HTR-8/SVneo (cell line): ENCODE measurements around the gene KRTAP9-9.
"Not testable (repeated sequence)": the region's sequence is repeated elsewhere in the genome, so short reads cannot be mapped to it uniquely, and the experiment has no call there.

Source experiments
- DNase-seq: peaks from one replicate; pipeline ENCODE4 v3.0.0; 2011; ENCODE audit warnings: low spot score, mixed read lengths; ENCODE audit not compliant: insufficient read length
- FAIRE-seq: peaks from 2 replicates; lab custom pipeline; 2011; peaks lifted over from hg19 to GRCh38; lab: Jason Lieb, UNC

KRTAP9-9 gene

DNA sequence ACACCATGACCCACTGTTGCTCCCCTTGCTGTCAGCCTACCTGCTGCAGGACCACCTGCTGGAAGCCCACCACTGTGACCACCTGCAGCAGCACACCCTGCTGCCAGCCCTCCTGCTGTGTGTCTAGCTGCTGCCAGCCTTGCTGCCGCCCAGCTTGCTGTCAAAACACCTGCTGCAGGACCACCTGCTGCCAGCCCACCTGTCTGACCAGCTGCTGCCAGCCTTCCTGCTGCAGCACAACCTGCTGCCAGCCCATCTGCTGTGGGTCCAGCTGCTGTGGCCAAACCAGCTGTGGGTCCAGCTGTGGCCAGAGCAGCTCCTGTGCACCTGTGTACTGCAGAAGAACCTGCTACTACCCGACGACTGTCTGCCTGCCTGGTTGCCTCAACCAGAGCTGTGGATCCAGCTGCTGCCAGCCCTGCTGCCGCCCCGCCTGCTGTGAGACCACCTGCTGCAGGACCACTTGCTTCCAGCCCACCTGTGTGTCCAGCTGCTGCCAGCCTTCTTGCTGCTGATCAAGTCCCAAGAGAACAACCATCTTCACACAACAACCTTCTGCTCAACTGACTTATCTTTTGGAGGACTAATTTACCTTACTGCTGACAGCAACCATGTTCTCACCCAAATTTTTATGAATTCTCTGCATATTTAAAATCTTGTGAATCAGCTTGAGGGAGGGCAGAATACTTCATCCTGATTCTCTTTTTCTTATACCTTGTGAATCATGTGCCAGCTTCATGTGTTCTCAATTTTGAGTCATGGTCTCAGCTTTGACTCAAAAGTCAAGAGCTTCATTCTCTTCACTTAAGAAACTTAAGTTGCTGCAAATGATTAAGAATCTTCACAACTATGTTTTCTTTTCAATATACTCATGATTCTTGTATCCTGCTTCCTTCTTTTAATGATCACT is at the start of gene KRTAP9-9:
Gene KRTAP9-9 (plus strand): TSS at position 4 of the 910 bp plus-strand sequence.
- FAIRE-seq, DNase-seq: not testable (repeated sequence)

DNA sequence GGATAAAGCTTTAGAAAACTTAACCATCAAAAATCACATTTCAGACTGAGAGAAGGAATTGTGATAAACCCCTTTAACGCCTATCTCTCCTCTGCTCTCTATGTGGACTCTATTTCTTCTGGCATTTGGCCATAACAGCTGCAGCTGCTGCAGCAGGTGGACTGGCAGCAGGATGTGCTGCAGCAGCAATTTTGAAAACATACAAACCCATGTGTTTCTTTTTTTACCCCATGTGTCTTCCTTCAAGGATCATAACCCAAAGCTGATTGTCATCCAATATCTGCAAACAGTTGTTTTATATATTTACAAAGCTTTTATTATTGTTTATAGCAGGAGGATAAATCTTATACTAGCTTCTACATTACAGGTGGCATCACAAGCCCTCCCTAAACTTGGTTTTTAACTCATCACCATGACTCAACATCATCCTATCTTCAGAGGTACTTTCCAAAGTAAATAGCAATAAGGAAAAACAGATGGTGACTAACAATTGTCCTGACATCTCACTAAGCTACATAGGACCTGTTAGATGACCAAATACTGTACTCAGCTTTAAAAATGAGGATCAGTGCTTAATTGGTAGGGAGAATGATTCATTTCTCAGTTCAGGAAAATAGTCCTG is 43.2 kb upstream of the KRTAP9-9 start:
- FAIRE-seq = no peak
- no peak for DNase-seq

DNA sequence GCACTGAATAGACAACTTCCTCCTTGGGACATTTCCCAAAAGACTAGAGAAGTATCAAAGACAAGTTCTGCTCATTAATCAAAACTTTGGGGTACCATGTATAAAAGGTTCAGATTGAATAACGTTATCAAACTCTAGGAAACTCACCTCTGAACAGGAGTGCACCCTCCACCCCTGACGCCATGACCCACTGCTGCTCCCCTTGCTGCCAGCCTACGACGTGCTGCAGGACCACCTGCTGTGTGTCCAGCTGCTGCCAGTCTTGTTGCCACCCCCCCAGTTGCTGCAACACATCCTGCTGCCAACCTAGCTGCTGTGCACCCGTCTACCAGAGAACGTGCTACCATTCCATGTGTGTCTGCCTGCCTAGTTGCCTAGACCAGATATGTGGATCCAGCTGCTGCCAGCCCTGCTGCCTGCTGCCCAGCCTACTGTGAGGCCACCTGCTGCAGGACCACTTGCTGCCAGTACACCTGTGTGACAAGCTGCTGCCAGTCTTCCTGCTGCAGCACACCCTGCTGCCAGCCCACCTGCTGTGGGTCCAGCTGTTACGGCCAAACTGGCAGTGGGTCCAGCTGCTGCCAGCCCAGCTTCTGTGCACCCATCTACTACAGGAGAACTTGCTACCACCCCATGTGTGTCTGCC is 42.5 kb upstream of the KRTAP9-9 start:
- DNase-seq = no peak
- peak; percentile 88 for FAIRE-seq

DNA sequence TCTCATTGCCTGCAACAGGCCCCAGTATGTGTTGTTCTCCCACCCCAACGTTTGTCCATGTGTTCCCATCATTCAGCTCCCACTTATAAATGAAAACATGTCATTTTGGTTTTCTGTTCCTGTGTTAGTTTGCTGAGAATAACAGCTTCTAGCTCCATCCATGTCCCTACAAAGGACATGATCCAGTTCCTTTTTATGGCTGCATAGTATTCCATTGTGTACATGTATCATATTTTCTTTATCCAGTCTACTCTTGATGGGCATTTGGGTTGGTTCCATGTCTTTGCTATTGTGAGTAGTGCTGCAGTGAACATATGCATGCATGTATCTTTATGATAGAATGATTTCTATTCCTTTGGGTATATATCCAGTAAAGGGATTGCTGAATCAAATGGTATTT is 39.5 kb upstream of the KRTAP9-9 start:
- FAIRE-seq (no peak), DNase-seq (no peak)

DNA sequence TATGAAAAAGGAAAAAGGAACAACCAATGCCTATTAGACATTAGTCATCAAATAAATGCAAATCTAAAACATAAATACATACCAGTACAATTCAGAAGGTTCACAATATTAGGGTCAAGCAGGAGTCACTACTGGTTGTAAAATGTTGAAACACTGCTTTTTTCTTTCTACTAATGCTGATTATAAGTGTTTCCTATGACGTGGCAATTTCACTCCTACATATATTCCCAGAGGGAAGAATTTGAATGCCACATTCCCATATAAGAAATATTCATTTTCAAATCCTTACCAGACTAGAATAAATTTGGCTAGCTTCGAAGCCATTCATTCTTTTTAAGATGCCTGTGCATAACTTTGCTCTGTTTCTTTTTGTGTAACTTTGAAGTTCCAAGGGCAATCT is 31.4 kb upstream of the KRTAP9-9 start:
- FAIRE-seq (no peak), DNase-seq (no peak)

DNA sequence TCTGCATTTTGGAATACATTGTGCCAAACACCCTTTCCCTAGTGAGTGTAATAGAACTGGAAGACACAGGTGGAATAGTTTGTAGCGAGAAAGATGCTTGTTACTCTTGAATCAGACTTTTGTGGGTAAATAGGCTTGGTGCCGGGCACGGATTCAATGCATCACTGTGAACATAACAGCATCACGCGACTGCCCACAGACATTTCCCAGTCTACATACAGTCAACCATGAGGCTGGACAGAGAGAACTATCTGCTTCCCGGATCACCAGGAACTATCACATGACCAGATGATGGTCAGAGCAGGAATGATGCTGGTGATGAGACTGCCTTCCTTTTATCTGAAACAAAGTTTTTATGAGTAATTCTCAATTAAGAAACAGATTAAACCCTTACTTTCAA is 29.1 kb upstream of the KRTAP9-9 start:
- DNase-seq = no peak
- FAIRE-seq = no peak

DNA sequence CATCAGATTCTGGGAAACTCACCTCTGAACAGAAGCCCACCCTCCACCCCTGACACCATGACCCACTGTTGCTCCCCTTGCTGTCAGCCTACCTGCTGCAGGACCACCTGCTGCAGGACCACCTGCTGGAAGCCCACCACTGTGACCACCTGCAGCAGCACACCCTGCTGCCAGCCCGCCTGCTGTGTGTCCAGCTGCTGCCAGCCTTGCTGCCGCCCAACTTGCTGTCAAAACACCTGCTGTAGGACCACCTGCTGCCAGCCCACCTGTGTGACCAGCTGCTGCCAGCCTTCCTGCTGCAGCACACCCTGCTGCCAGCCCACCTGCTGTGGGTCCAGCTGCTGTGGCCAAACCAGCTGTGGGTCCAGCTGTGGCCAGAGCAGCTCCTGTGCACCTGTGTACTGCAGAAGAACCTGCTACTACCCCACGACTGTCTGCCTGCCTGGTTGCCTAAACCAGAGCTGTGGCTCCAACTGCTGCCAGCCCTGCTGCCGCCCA is 28.5 kb upstream of the KRTAP9-9 start, which contains the start of gene KRTAP9-2:
Gene KRTAP9-2 (plus strand): TSS at position 51 of the 498 bp plus-strand sequence. CDS start 7 bp downstream, at position 58.
- FAIRE-seq, DNase-seq: not testable (repeated sequence)

DNA sequence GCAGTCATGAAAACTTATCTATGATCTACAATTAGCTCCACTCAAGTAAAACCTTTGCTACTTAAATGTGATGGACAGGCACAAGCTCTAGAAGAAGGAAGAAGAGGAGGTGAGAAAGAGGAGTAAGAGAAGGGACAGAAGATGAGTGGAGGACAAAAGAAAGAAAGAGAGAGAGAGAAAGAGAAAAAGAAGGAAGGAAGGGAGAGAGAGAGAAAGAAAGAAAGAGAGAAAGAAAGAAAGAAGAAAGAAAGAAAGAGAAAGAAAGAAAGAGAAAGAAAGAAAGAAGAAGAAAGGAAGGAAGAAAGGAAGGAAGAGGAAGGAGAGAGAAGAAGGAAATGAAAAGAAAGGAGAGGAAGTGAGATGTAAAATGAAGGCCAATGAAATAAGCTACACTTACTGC is 25.1 kb upstream of the KRTAP9-9 start:
- no peak for FAIRE-seq
- no peak for DNase-seq

DNA sequence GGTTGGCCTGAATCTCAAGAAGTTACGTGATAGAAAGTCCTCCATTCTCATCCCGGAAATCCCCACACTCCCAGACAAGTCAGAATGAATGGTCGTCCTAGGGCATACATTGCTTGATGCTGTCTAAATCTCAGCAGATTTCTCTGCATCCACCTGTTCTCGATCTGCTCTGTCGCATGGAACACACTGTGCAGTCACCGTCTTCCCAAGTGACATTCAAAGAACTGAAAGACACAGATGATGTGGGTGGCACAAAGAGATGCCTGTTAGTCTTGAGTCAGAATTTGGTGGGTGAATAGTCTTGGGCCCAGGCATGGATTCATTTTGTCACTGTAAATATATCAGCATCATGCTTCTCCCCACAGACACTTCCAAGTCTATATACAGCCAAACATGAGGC is 23.5 kb upstream of the KRTAP9-9 start:
- FAIRE-seq (no peak), DNase-seq (no peak)

DNA sequence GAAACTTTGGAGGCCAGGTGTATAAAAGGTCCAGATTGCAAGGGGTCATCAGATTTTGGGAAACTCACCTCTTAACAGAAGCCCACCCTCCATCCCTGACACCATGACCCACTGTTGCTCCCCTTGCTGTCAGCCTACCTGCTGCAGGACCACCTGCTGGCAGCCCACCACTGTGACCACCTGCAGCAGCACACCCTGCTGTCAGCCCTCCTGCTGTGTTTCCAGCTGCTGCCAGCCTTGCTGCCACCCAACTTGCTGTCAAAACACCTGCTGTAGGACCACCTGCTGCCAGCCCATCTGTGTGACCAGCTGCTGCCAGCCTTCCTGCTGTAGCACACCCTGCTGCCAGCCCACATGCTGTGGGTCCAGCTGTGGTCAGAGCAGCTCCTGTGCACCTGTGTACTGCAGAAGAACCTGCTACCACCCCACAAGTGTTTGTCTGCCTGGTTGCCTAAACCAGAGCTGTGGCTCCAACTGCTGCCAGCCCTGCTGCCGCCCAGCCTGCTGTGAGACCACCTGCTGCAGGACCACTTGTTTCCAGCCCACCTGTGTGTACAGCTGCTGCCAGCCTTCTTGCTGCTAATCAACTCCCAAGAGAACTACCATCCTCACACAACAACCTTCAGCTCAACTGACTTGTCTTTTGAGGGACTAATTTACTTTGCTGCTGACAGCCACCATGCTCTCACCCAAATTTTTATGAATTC is 22.6 kb upstream of the KRTAP9-9 start, which contains the start of gene KRTAP9-3:
Gene KRTAP9-3 (plus strand): TSS at position 51 of the 707 bp plus-strand sequence. CDS start 53 bp downstream, at position 104.
- DNase-seq = not testable (repeated sequence)
- FAIRE-seq = peak; percentile 71

DNA sequence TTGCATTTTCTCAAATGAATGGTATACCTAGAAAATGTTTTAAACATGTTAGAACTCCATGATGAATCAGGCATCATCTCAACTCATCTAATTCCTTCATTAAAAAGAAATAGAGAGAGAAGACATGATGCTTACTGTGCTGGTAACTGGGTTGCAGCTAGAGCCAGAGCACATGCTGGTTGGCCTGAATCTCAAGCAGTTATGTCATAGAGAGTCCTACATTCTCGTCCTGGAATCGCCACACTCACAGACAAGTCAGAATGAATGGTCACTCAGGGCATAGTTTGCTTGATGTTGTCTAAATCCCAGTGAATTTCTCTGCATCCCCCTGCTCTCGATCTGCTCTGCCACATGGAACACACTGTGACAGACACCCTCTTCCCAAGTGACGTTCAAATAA is 18.1 kb upstream of the KRTAP9-9 start:
- DNase-seq, FAIRE-seq: not testable (repeated sequence)

DNA sequence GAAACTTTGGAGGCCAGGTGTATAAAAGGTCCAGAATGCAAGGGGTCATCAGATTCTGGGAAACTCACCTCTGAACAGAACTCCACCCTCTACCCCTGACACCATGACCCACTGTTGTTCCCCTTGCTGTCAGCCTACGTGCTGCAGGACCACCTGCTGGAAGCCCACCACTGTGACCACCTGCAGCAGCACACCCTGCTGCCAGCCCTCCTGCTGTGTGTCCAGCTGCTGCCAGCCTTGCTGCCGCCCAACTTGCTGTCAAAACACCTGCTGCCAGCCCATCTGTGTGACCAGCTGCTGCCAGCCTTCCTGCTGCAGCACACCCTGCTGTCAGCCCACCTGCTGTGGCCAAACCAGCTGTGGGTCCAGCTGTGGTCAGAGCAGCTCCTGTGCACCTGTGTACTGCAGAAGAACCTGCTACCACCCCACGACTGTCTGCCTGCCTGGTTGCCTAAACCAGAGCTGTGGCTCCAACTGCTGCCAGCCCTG is 17.2 kb upstream of the KRTAP9-9 start, which contains the start of gene KRTAP9-8:
Gene KRTAP9-8 (plus strand): TSS at position 51 of the 489 bp plus-strand sequence. CDS start 53 bp downstream, at position 104.
- not testable (repeated sequence) for FAIRE-seq, DNase-seq

DNA sequence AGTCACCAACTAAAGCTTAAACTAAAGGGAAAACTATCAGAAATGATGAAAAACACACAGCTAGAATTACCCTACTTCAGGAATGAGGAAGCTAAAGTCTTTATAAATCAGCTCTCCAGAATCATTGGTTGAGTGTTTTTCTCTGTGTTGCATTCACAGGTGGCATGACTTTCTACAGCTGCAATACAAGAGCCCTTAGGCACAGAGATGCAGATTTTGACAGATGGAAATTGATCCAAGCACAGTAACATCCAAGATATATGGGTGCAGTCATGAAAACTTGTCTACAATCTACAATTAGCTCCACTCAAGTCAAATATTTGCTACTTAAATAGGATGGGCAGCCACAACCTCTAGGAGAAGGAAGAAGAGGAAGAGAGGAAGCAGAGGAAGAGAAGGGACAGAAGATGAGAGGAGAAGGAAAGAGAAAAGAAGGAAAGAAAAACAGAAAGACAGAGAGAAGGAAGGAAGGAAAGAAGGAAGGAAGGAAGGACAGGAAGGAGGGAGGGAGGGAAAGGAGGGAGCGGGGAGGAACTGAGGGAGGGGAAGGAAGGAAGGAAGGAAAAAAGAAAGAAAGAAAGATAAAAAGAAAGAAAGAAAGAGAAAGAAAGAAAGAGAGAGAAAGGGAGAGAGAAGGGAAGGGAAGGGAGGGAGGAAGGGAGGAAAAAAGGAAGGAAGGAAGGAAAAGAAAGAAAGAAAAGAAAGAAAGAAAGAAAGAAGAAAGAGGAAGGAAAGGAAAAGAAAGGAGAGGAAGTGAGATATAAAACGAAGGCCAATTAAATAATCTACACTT is 8.0 kb upstream of the KRTAP9-9 start:
- not testable (repeated sequence) for FAIRE-seq

DNA sequence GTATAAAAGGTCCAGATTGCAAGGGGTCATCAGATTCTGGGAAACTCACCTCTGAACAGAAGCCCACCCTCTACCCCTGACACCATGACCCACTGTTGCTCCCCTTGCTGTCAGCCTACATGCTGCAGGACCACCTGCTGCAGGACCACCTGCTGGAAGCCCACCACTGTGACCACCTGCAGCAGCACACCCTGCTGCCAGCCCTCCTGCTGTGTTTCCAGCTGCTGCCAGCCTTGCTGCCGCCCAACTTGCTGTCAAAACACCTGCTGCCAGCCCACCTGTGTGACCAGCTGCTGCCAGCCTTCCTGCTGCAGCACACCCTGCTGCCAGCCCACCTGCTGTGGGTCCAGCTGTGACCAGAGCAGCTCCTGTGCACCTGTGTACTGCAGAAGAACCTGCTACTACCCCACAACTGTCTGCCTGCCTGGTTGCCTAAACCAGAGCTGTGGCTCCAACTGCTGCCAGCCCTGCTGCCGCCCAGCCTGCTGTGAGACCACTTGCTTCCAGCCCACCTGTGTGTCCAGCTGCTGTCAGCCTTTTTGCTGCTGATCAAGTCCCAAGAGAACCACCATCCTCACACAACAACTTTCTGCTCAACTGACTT is 5.4 kb upstream of the KRTAP9-9 start, which contains the start of gene KRTAP9-4:
Gene KRTAP9-4 (plus strand): TSS at position 51 of the 604 bp plus-strand sequence. CDS start 34 bp downstream, at position 85.
- not testable (repeated sequence) for DNase-seq, FAIRE-seq

More for the DNA sequence above, 8.0 kb upstream of the KRTAP9-9 start:
- DNase-seq = not testable (repeated sequence)

DNA sequence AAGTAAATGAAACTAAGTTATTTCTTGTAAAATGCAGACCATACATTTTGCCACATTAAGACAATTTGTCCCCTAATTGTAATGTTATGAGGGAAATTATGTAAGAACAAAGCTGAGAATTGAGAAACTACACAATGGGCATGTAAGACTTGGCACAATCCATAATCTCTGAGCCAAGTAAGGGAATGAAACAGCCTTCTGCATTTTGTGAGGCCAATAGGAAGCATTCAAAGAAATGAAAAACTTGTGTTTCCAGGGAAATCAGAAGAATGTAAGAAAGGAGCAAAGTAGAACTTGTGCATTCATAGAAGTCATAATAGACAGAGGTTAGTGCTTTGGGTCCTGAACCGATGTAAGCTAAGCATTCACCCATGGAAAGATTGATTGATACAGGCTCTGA is 3.9 kb upstream of the KRTAP9-9 start:
- DNase-seq = no peak
- FAIRE-seq = no peak

DNA sequence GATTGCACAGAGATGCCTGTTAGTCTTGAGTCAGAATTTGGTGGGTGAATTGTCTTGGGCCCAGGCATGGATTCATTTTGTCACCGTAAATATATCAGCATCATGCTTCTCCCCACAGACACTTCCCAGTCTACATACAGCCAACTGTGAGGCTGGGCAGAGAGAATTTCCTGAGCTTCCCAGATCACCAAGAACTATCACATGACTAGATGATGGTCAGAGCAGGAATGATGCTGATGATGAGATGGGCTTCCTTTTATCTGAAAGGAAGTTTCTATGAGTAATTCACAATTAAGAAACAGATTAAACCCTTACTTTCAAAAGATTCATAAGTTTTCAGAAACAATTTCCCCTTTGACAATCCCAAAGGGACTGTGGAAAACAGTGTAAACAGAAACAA is 323 bp upstream of the KRTAP9-9 start:
- FAIRE-seq (no peak), DNase-seq (no peak)

DNA sequence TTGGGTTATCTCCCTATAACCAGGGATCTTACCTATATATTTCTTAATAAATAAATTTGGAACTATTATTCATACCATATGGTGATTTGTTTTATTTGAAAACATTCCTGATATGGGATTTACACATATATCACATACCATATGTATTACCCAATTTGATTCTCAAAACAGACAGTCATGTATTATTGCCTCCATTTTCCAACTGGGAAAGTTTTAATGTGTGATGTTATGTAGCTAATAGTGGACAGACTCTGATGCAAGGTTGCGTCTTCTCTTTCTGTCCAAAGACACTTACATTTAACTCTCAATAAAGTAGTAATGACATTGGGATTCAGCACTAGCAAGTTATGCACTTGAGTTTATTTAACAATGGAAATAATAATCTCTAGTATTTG is 1.1 kb downstream of the KRTAP9-9 start:
- DNase-seq = no peak
- FAIRE-seq = no peak

DNA sequence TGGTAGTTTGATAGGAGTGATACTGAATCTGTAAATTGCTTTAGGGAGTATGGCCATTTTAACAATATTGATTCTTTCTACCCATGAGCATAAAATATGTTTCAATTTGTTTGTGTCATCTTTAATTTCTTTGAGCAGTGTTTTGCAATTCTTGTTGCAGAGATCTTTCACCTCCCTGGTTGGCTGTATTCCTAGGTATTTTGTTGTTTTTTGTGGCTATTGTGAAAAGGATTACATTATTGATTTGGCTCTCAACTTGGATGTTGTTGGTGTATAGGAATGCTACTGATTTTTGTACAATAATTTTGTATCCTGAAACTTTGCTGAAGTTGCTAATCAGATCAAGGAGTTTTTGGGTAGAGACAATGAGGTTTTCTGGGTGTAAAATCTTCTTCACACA is 3.2 kb downstream of the KRTAP9-9 start:
- FAIRE-seq = no peak

More for the DNA sequence above, 3.2 kb downstream of the KRTAP9-9 start:
- DNase-seq = no peak
